SU-DHL-6 (cell line): ENCODE data around the gene EXOC4.

Experiments used
- H2AFZ ChIP-seq: fragments of 200-600 bp; sonication (generic); 2 replicates; pipeline ENCODE4 v1.6.1; 2014; ENCODE audit warnings: low read depth, mild to moderate bottlenecking, moderate library complexity, mixed read lengths, antibody characterized with exemption, low read length; ENCODE audit not compliant: severe bottlenecking
- H3F3A ChIP-seq: fragments of 200-600 bp; shearing (Covaris generic); 2 replicates; pipeline ENCODE4 v1.6.0; 2016; ENCODE audit warnings: antibody characterized with exemption, mild to moderate bottlenecking; ENCODE audit not compliant: insufficient read depth
- H3K27ac ChIP-seq: fragments of 200-600 bp; sonication (generic); 2 replicates; pipeline ENCODE4 v1.5.1; 2016; ENCODE audit warnings: low read depth, mild to moderate bottlenecking, low read length, moderate library complexity, mixed read lengths
- H3K27me3 ChIP-seq: fragments of 200-600 bp; sonication (generic), shearing (Covaris generic); 2 replicates; pipeline ENCODE4 v1.6.0; 2014; ENCODE audit warnings: mild to moderate bottlenecking, low read length
- H3K36me3 ChIP-seq: fragments of 200-600 bp; sonication (generic); 2 replicates; pipeline ENCODE4 v1.6.1; 2014; ENCODE audit warnings: mild to moderate bottlenecking, low read length, mixed read lengths
- H3K4me2 ChIP-seq: fragments of 300-600, 200-600 bp; shearing (Covaris generic), sonication (generic); 2 replicates; pipeline ENCODE4 v1.6.0; 2014; ENCODE audit warnings: low read length, low read depth, mild to moderate bottlenecking; ENCODE audit not compliant: poor library complexity, severe bottlenecking
- H3K4me3 ChIP-seq: fragments of 200-600 bp; sonication (generic); 2 replicates; pipeline ENCODE4 v1.5.1; 2014; ENCODE audit warnings: antibody characterized with exemption, low read length, mild to moderate bottlenecking, mixed read lengths; ENCODE audit not compliant: insufficient read depth, poor library complexity, severe bottlenecking
- H3K79me2 ChIP-seq: fragments of 200-600 bp; sonication (generic); 2 replicates; pipeline ENCODE4 v1.6.1; 2014; ENCODE audit warnings: mild to moderate bottlenecking, low read length, moderate library complexity; ENCODE audit not compliant: insufficient read depth
- H3K9ac ChIP-seq: fragments of 200-600 bp; sonication (generic); 2 replicates; pipeline ENCODE4 v1.7.0; 2014; ENCODE audit warnings: mild to moderate bottlenecking, low read length
- H3K9me2 ChIP-seq: fragments of 200-600 bp; sonication (generic); replicated peaks from 2 replicates; pipeline ENCODE4 v1.6.1; 2014; ENCODE audit warnings: low read length; ENCODE audit not compliant: insufficient read depth
- H3K9me3 ChIP-seq: fragments of 200-600 bp; sonication (generic); 2 replicates; pipeline ENCODE4 v1.6.1; 2014; ENCODE audit warnings: low read length, mixed read lengths; ENCODE audit not compliant: insufficient read depth
- H4K20me1 ChIP-seq: fragments of 200-600 bp; sonication (generic); 2 replicates; pipeline ENCODE4 v1.6.1; 2014; ENCODE audit warnings: low read depth, mild to moderate bottlenecking, antibody characterized with exemption, low read length, moderate library complexity, mixed read lengths
- EZH2phosphoT487 ChIP-seq: fragments of 200-600 bp; sonication (generic), shearing (Covaris generic); conservative IDR thresholded peaks from 2 replicates; pipeline ENCODE4 v1.6.1; 2018; ENCODE audit warnings: mild to moderate bottlenecking, antibody characterized with exemption, low read length, moderate library complexity, mixed read lengths
- TF ChIP-seq, protein P1 (sequence below): fragments of 200-600 bp; sonication (generic); IDR thresholded peaks from one replicate; pipeline ENCODE4 v1.5.1; 2017; ENCODE audit warnings: antibody characterized with exemption, mild to moderate bottlenecking, low read length, moderate library complexity; ENCODE audit not compliant: insufficient read depth, poor library complexity, severe bottlenecking

Gene EXOC4

DNA sequence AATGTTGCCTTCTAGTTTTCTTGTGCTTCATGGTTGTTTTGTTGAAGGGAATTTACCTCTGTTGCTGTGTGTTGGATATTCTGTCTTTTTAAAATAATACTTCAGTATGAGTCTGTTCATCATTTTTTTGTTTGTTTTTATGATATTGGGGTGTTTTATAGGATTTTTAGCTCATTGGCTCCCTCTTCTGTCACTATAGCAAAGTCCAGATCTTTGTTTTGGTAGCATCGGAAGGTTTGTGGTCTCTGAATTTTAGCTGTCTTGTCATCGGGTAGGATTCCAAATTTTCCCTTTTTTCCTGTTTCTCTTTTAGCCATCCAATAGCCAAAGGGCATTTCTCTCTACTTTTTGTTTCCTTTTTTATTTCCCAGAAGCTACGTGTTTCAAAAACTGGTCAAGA lies 91.4 kb downstream of the EXOC4 start:
- TF ChIP-seq, protein P1, sequence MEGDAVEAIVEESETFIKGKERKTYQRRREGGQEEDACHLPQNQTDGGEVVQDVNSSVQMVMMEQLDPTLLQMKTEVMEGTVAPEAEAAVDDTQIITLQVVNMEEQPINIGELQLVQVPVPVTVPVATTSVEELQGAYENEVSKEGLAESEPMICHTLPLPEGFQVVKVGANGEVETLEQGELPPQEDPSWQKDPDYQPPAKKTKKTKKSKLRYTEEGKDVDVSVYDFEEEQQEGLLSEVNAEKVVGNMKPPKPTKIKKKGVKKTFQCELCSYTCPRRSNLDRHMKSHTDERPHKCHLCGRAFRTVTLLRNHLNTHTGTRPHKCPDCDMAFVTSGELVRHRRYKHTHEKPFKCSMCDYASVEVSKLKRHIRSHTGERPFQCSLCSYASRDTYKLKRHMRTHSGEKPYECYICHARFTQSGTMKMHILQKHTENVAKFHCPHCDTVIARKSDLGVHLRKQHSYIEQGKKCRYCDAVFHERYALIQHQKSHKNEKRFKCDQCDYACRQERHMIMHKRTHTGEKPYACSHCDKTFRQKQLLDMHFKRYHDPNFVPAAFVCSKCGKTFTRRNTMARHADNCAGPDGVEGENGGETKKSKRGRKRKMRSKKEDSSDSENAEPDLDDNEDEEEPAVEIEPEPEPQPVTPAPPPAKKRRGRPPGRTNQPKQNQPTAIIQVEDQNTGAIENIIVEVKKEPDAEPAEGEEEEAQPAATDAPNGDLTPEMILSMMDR, result peak; percentile 43
- TF ChIP-seq EZH2phosphoT487, result no peak
- no peaks in the 10 kb centered on the region for H3K79me2 ChIP-seq
- no peak overlapping the region for H3K4me2 ChIP-seq
- no peaks in the 10 kb centered on the region for H3K9me2 ChIP-seq
- no peak overlapping the region for H2AFZ ChIP-seq
- no peak overlapping the region for H3K9ac ChIP-seq
- H3K27me3 ChIP-seq, result no peaks in the 10 kb centered on the region
- peaks cover 6% of the 10 kb centered on the region for H3K36me3 ChIP-seq
- peaks cover 9% of the 10 kb centered on the region; the same call in 1 of the 2 replicates for H3K9me3 ChIP-seq
- H4K20me1 ChIP-seq, result no peaks in the 10 kb centered on the region
- no peaks in the 10 kb centered on the region for H3F3A ChIP-seq
- no peak overlapping the region for H3K27ac ChIP-seq
- H3K4me3 ChIP-seq, result no peak overlapping the region

- no peaks in the 10 kb centered on the region for H3K36me3 ChIP-seq
- H3K27me3 ChIP-seq, result no peaks in the 10 kb centered on the region
- H2AFZ ChIP-seq, result no peak overlapping the region
- H3K4me2 ChIP-seq, result no peak overlapping the region
- H3F3A ChIP-seq, result no peaks in the 10 kb centered on the region
- H3K9ac ChIP-seq, result no peak overlapping the region
- H3K9me3 ChIP-seq, result no peaks in the 10 kb centered on the region
- H4K20me1 ChIP-seq, result no peaks in the 10 kb centered on the region
- TF ChIP-seq, protein P1, result no peak
- no peak for TF ChIP-seq EZH2phosphoT487
- H3K79me2 ChIP-seq, result no peaks in the 10 kb centered on the region
- H3K9me2 ChIP-seq, result no peaks in the 10 kb centered on the region
- H3K27ac ChIP-seq, result no peak overlapping the region
- no peak overlapping the region for H3K4me3 ChIP-seq
Measured at GRCh38 chr7:133345690-133346421, 93.0 kb downstream of the EXOC4 start.

GRCh38 chr7:133348250-133348649 lies 95.4 kb downstream of the EXOC4 start:
- no peaks in the 10 kb centered on the region for H3K9me2 ChIP-seq
- no peaks in the 10 kb centered on the region for H4K20me1 ChIP-seq
- H3K27ac ChIP-seq, result no peak overlapping the region
- no peak overlapping the region for H3K9ac ChIP-seq
- H3K4me2 ChIP-seq, result no peak overlapping the region
- H3K79me2 ChIP-seq, result no peaks in the 10 kb centered on the region
- H3K4me3 ChIP-seq, result no peak overlapping the region
- no peaks in the 10 kb centered on the region for H3K9me3 ChIP-seq
- H3F3A ChIP-seq, result no peaks in the 10 kb centered on the region
- peaks cover 6% of the 10 kb centered on the region; the same call in 1 of the 2 replicates for H3K36me3 ChIP-seq
- no peak overlapping the region for H2AFZ ChIP-seq
- no peaks in the 10 kb centered on the region for H3K27me3 ChIP-seq
- no peak for TF ChIP-seq EZH2phosphoT487
- TF ChIP-seq, protein P1, result no peak
